Prostate gland (tissue), 2 donors: ENCODE results near the gene CD320. TPM values are rescaled to one million over a fixed set of nuclear protein-coding genes. Genes with fewer than 3 reads are reported as not detected.

Source experiments
- DNase-seq: peaks from one replicate; pipeline ENCODE4 v3.0.0-alpha.2; 2019; ENCODE audit warnings: low spot score
- H3K27ac ChIP-seq, 2 donors: fragments of 200-600 bp; sonication (generic); 2 replicates each; pipeline ENCODE4 v1.5.1; 2017 to 2019
- H3K27me3 ChIP-seq: fragments of 200-600 bp; sonication (generic); replicated peaks from 2 replicates; pipeline ENCODE4 v1.5.1; 2019; ENCODE audit not compliant: insufficient read depth
- H3K36me3 ChIP-seq, 2 donors: fragments of 200-600 bp; sonication (generic); 1 replicate in 1 of 2; 2 replicates in 1 of 2; pipeline versions ENCODE4 v1.5.1 to v1.8.1; 2017 to 2019
- H3K4me1 ChIP-seq: fragments of 200-600 bp; sonication (generic); replicated peaks from 2 replicates; pipeline ENCODE4 v1.5.1; 2019
- H3K4me3 ChIP-seq, 2 donors: fragments of 200-600 bp; sonication (generic); 2 replicates each; pipeline ENCODE4 v1.5.1; 2017 to 2019
- H3K9me3 ChIP-seq: fragments of 200-600 bp; sonication (generic); 2 replicates; pipeline ENCODE4 v1.5.1; 2017
- CTCF ChIP-seq, 4 experiments: fragments of 200-600 bp in 2 of 4; fragments of 450-650 bp in 2 of 4; sonication (generic) in 2 of 4; IDR thresholded peaks; 1 replicate in 3 of 4; 2 replicates in 1 of 4; pipeline ENCODE4 v1.5.1; 2016 to 2019; ENCODE audit warnings: antibody characterized with exemption in 4 of 4, mild to moderate bottlenecking in 2 of 4, moderate library complexity in 2 of 4
- POLR2A ChIP-seq: fragments of 450-650 bp; IDR thresholded peaks from one replicate; pipeline ENCODE4 v1.6.1; 2016; ENCODE audit warnings: antibody characterized with exemption, mild to moderate bottlenecking
- POLR2AphosphoS5 ChIP-seq: sonication (generic); formaldehyde crosslinking; IDR thresholded peaks from one replicate; pipeline ENCODE4 v1.6.1; 2017; ENCODE audit warnings: antibody characterized with exemption
- WGBS: methylation state at CpG from one replicate; pipeline ENCODE4 v1.1.5; 2018; 5-methylcytosine and 5-hydroxymethylcytosine counted together
- intact Hi-C: fragments of 100-400 bp; cut with DNase I; formaldehyde crosslinking; loops from one replicate; pipeline ENCODE4 v1.14.2; 2022
- total RNA-seq, 2 donors: library from RNA; depleted of rRNA; stranded (reverse); fragments of >200 nt; gene quantifications; one replicate each; pipeline ENCODE4 v1.1.0, GENCODE V29; 2016

The CD320 gene
- total RNA-seq, 2 donors from 2014 or later, result 50.8 to 91.4 TPM

GRCh38 chr19:8262431-8262830, 45.7 kb downstream of the CD320 start:
- intact Hi-C loops, result no loop called here
- H3K4me3 ChIP-seq, result no peak overlapping the region
- TF ChIP-seq POLR2A (no peak), POLR2AphosphoS5 (no peak), CTCF (IDR thresholded peaks at IDR 0.05) (no peak)
- no peaks in the 10 kb centered on the region for H3K4me1 ChIP-seq
- 87% methylated on average over 5 of the region's 6 CpGs for WGBS
- no peak overlapping the region for H3K27ac ChIP-seq
- no peaks in the 10 kb centered on the region for H3K27me3 ChIP-seq
- DNase-seq, result no peak
- H3K36me3 ChIP-seq, result no peaks in the 10 kb centered on the region
- H3K9me3 ChIP-seq, result no peaks in the 10 kb centered on the region

- intact Hi-C loops, result no loop called here
- Histone ChIP-seq H3K9me3 (no peaks in the 10 kb centered on the region), H3K27ac (no peak overlapping the region), H3K4me1 (no peaks in the 10 kb centered on the region), H3K4me3 (no peak overlapping the region), H3K36me3 (no peaks in the 10 kb centered on the region), H3K27me3 (no peaks in the 10 kb centered on the region)
- no peak for TF ChIP-seq POLR2A
- no peak for TF ChIP-seq CTCF (IDR thresholded peaks at IDR 0.05)
- TF ChIP-seq POLR2AphosphoS5, result no peak
- WGBS, result 90% methylated on average over 13 of the region's 14 CpGs
- no peak for DNase-seq
These were observed 46.3 kb downstream of the CD320 start for GRCh38 chr19:8261881-8262280.

- 96% methylated on average over 9 of the region's 9 CpGs for WGBS
- intact Hi-C loops, result no loop called here
- Histone ChIP-seq H3K36me3 (peaks cover 0 to 1% of the 10 kb centered on the region in 2 donors), H3K4me3 (no peak overlapping the region), H3K4me1 (no peaks in the 10 kb centered on the region), H3K27me3 (no peaks in the 10 kb centered on the region), H3K27ac (no peak overlapping the region), H3K9me3 (no peaks in the 10 kb centered on the region)
- TF ChIP-seq POLR2AphosphoS5 (no peak), POLR2A (no peak), CTCF (IDR thresholded peaks at IDR 0.05) (no peak)
- no peak for DNase-seq
These were observed 46.8 kb downstream of the CD320 start for GRCh38 chr19:8261347-8261746.

- Histone ChIP-seq H3K36me3 (peaks cover 0 to 6% of the 10 kb centered on the region in 2 donors), H3K27me3 (no peaks in the 10 kb centered on the region), H3K27ac (no peak overlapping the region), H3K9me3 (no peaks in the 10 kb centered on the region), H3K4me3 (no peak overlapping the region), H3K4me1 (no peaks in the 10 kb centered on the region)
- no peak for DNase-seq
- 90% methylated on average over 3 of the region's 3 CpGs for WGBS
- no peak for TF ChIP-seq POLR2A
- no peak for TF ChIP-seq POLR2AphosphoS5
- TF ChIP-seq CTCF (IDR thresholded peaks at IDR 0.05), result no peak
- intact Hi-C loops, result loop anchor here (5.0 to 10.0 kb wide), 3 partner anchors 47 to 405 kb away; partner anchors contain the start of genes CD320 and ELAVL1
These were observed 48.3 kb downstream of the CD320 start for GRCh38 chr19:8259922-8260247.

GRCh38 chr19:8259142-8259921, 48.8 kb downstream of the CD320 start:
- Histone ChIP-seq H3K4me3 (no peak overlapping the region), H3K27me3 (no peaks in the 10 kb centered on the region), H3K9me3 (no peaks in the 10 kb centered on the region), H3K4me1 (no peaks in the 10 kb centered on the region), H3K27ac (no peak overlapping the region), H3K36me3 (peaks cover 0 to 6% of the 10 kb centered on the region in 2 donors)
- no peak for DNase-seq
- WGBS, result 86% methylated on average over 11 of the region's 11 CpGs
- TF ChIP-seq POLR2AphosphoS5 (no peak), CTCF (IDR thresholded peaks at IDR 0.05) (no peak), POLR2A (no peak)
- intact Hi-C loops, result loop anchor here (5.0 to 10.0 kb wide), 3 partner anchors 48 to 405 kb away; partner anchors contain the start of genes CD320 and ELAVL1
